ENCODE data around the gene CAPN5. TPM values are rescaled to one million over a fixed set of nuclear protein-coding genes. Genes with fewer than 3 reads are reported as not detected.

CAPN5 gene
- total RNA-seq, 1 experiment from 2014 or later = 27.4 TPM

DNA sequence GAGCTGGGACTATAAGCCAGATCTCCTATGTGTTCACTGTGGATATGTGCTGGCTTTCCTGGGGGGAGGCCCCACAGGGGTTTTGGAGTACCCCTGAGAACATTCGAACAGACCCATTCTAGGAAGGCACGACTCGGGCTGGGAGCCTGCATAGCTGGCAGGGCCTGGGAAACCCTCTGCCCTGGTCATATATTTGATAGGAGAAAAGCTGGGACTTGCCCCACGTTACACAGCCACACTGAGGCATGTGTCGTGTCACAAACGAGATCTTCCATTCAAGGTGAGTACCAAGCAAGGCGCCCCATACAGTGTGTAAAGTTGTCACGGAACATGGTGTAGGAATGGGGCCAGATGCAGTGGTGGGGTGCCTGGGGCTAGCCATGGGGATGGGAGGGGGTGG lies 72.4 kb downstream of the CAPN5 start:
- ChIA-PET POLR2A (no interaction called here), CTCF (interaction anchor here (0.7 to 3.7 kb wide), 5 partner anchors 12 to 76 kb away, joined by 3 to 44 read pairs (median 8); partner anchors contain the start of gene MYO7A)
- Mint-ChIP-seq H3K9me3 (no peaks in the 10 kb centered on the region), H3K4me1 (peaks cover 13% of the 10 kb centered on the region), H3K36me3 (no peaks in the 10 kb centered on the region), H3K27ac (no peak overlapping the region), H3K4me3 (no peak overlapping the region), H3K27me3 (ENCODE audit: low read depth) (no peaks in the 10 kb centered on the region; the same call in 1 of the 2 replicates)
- no peak for ATAC-seq
- TF ChIP-seq, protein P1, sequence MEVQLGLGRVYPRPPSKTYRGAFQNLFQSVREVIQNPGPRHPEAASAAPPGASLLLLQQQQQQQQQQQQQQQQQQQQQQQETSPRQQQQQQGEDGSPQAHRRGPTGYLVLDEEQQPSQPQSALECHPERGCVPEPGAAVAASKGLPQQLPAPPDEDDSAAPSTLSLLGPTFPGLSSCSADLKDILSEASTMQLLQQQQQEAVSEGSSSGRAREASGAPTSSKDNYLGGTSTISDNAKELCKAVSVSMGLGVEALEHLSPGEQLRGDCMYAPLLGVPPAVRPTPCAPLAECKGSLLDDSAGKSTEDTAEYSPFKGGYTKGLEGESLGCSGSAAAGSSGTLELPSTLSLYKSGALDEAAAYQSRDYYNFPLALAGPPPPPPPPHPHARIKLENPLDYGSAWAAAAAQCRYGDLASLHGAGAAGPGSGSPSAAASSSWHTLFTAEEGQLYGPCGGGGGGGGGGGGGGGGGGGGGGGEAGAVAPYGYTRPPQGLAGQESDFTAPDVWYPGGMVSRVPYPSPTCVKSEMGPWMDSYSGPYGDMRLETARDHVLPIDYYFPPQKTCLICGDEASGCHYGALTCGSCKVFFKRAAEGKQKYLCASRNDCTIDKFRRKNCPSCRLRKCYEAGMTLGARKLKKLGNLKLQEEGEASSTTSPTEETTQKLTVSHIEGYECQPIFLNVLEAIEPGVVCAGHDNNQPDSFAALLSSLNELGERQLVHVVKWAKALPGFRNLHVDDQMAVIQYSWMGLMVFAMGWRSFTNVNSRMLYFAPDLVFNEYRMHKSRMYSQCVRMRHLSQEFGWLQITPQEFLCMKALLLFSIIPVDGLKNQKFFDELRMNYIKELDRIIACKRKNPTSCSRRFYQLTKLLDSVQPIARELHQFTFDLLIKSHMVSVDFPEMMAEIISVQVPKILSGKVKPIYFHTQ (CRISPR knock-in tag; IDR thresholded peaks at IDR 0.05) = no peak
- TF ChIP-seq ZNF317 (CRISPR knock-in tag; IDR thresholded peaks at IDR 0.05; ENCODE audit: borderline replicate concordance, low read depth) (no peak), USF1 (CRISPR knock-in tag; IDR thresholded peaks at IDR 0.05) (no peak), GRHL2 (CRISPR knock-in tag; IDR thresholded peaks at IDR 0.05; ENCODE audit: insufficient replicate concordance, severe bottlenecking) (no peak), ZNF416 (CRISPR knock-in tag; IDR thresholded peaks at IDR 0.05) (no peak), ZNF671 (CRISPR knock-in tag; IDR thresholded peaks at IDR 0.05) (no peak), FOXK1 (CRISPR knock-in tag; IDR thresholded peaks at IDR 0.05) (no peak), ZNF232 (CRISPR knock-in tag; IDR thresholded peaks at IDR 0.05) (no peak), ZNF396 (CRISPR knock-in tag; IDR thresholded peaks at IDR 0.05; ENCODE audit: borderline replicate concordance) (no peak), OVOL2 (CRISPR knock-in tag; IDR thresholded peaks at IDR 0.05; ENCODE audit: borderline replicate concordance) (no peak), SMAD3 (CRISPR knock-in tag; IDR thresholded peaks at IDR 0.05; ENCODE audit: borderline replicate concordance) (no peak), MLX (CRISPR knock-in tag; IDR thresholded peaks at IDR 0.05) (no peak), ZNF423 (CRISPR knock-in tag; IDR thresholded peaks at IDR 0.05) (no peak), E2F5 (CRISPR knock-in tag; IDR thresholded peaks at IDR 0.05) (no peak)
- TF ChIP-seq, protein P2, sequence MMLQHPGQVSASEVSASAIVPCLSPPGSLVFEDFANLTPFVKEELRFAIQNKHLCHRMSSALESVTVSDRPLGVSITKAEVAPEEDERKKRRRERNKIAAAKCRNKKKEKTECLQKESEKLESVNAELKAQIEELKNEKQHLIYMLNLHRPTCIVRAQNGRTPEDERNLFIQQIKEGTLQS (CRISPR knock-in tag; conservative IDR thresholded peaks at IDR 0.05) = no peak
- TF ChIP-seq, protein P3, sequence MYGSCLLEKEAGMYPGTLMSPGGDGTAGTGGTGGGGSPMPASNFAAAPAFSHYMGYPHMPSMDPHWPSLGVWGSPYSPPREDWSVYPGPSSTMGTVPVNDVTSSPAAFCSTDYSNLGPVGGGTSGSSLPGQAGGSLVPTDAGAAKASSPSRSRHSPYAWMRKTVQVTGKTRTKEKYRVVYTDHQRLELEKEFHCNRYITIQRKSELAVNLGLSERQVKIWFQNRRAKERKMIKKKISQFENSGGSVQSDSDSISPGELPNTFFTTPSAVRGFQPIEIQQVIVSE (CRISPR knock-in tag; IDR thresholded peaks at IDR 0.05; ENCODE audit: borderline replicate concordance) = no peak
- no peak for DNase-seq (ENCODE audit: low spot score)

GRCh38 chr11:77140231-77140851 lies 73.6 kb downstream of the CAPN5 start:
- Mint-ChIP-seq H3K4me1 (peaks cover 13% of the 10 kb centered on the region), H3K27ac (no peak overlapping the region), H3K4me3 (no peak overlapping the region), H3K9me3 (no peaks in the 10 kb centered on the region), H3K27me3 (ENCODE audit: low read depth) (no peaks in the 10 kb centered on the region; the same call in 1 of the 2 replicates), H3K36me3 (no peaks in the 10 kb centered on the region)
- ChIA-PET POLR2A (interaction anchor here (0.6 kb wide), 1 partner anchor 43 kb away, joined by 4 read pairs; no protein-coding TSS in a partner anchor), CTCF (interaction anchor here (0.7 to 3.7 kb wide), 10 partner anchors 10 to 93 kb away, joined by 3 to 44 read pairs (median 6); partner anchors contain the start of gene MYO7A)
- DNase-seq (ENCODE audit: low spot score) (peak; percentile 39), ATAC-seq (peak; percentile 87)
- no peak for TF ChIP-seq SMAD3 (CRISPR knock-in tag; IDR thresholded peaks at IDR 0.05; ENCODE audit: borderline replicate concordance)
- peak; percentile 76 for TF ChIP-seq MAX (CRISPR knock-in tag; IDR thresholded peaks at IDR 0.05)
- no peak for TF ChIP-seq GTF2I (CRISPR knock-in tag; conservative IDR thresholded peaks at IDR 0.05)
- TF ChIP-seq, protein P4, sequence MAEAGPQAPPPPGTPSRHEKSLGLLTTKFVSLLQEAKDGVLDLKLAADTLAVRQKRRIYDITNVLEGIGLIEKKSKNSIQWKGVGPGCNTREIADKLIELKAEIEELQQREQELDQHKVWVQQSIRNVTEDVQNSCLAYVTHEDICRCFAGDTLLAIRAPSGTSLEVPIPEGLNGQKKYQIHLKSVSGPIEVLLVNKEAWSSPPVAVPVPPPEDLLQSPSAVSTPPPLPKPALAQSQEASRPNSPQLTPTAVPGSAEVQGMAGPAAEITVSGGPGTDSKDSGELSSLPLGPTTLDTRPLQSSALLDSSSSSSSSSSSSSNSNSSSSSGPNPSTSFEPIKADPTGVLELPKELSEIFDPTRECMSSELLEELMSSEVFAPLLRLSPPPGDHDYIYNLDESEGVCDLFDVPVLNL (CRISPR knock-in tag; IDR thresholded peaks at IDR 0.05; ENCODE audit: borderline replicate concordance, low read depth) = no peak
- TF ChIP-seq GABPB1 (CRISPR knock-in tag; IDR thresholded peaks at IDR 0.05) = no peak
- TF ChIP-seq, protein P5, sequence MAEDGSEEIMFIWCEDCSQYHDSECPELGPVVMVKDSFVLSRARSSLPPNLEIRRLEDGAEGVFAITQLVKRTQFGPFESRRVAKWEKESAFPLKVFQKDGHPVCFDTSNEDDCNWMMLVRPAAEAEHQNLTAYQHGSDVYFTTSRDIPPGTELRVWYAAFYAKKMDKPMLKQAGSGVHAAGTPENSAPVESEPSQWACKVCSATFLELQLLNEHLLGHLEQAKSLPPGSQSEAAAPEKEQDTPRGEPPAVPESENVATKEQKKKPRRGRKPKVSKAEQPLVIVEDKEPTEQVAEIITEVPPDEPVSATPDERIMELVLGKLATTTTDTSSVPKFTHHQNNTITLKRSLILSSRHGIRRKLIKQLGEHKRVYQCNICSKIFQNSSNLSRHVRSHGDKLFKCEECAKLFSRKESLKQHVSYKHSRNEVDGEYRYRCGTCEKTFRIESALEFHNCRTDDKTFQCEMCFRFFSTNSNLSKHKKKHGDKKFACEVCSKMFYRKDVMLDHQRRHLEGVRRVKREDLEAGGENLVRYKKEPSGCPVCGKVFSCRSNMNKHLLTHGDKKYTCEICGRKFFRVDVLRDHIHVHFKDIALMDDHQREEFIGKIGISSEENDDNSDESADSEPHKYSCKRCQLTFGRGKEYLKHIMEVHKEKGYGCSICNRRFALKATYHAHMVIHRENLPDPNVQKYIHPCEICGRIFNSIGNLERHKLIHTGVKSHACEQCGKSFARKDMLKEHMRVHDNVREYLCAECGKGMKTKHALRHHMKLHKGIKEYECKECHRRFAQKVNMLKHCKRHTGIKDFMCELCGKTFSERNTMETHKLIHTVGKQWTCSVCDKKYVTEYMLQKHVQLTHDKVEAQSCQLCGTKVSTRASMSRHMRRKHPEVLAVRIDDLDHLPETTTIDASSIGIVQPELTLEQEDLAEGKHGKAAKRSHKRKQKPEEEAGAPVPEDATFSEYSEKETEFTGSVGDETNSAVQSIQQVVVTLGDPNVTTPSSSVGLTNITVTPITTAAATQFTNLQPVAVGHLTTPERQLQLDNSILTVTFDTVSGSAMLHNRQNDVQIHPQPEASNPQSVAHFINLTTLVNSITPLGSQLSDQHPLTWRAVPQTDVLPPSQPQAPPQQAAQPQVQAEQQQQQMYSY (CRISPR knock-in tag; IDR thresholded peaks at IDR 0.05) = no peak
- TF ChIP-seq CBFB (CRISPR knock-in tag; IDR thresholded peaks at IDR 0.05; ENCODE audit: low read depth) = no peak
